HG03066 (cell line): ENCODE data around the gene PDCL3.

Experiments
- ATAC-seq: cut with Tn5 transposase; IDR thresholded peaks from one replicate; pipeline ENCODE4 v1.9.1; 2021; ENCODE audit warnings: low read depth; ENCODE audit not compliant: unreplicated experiment

Gene PDCL3

GRCh38 chr2:100611079-100612029, 48.6 kb downstream of the PDCL3 start:
- no peak for ATAC-seq

GRCh38 chr2:100612388-100613000, 49.7 kb downstream of the PDCL3 start:
- no peak for ATAC-seq

- ATAC-seq = no peak
Measured at GRCh38 chr2:100613719-100614118, 50.9 kb downstream of the PDCL3 start.

- no peak for ATAC-seq
Measured at GRCh38 chr2:100614455-100615000, 51.7 kb downstream of the PDCL3 start.

- no peak for ATAC-seq
Measured at GRCh38 chr2:100615471-100615870, 52.7 kb downstream of the PDCL3 start.

- no peak for ATAC-seq
Measured at GRCh38 chr2:100615886-100616285, 53.1 kb downstream of the PDCL3 start.

GRCh38 chr2:100616841-100617390, 54.1 kb downstream of the PDCL3 start:
- ATAC-seq = no peak

GRCh38 chr2:100619951-100620350, 57.2 kb downstream of the PDCL3 start:
- no peak for ATAC-seq

GRCh38 chr2:100620481-100620880, 57.7 kb downstream of the PDCL3 start:
- ATAC-seq = no peak

GRCh38 chr2:100621371-100621951, 58.7 kb downstream of the PDCL3 start:
- no peak for ATAC-seq

- no peak for ATAC-seq
Measured at GRCh38 chr2:100623033-100623715, 60.4 kb downstream of the PDCL3 start.

GRCh38 chr2:100623930-100624329, 61.1 kb downstream of the PDCL3 start:
- ATAC-seq = no peak

GRCh38 chr2:100624536-100624935, 61.7 kb downstream of the PDCL3 start:
- no peak for ATAC-seq

GRCh38 chr2:100625717-100626116, 62.9 kb downstream of the PDCL3 start:
- no peak for ATAC-seq
